ENCODE results near the gene HMCN2.

Gene HMCN2

GRCh38 chr9:130451509-130452388 lies 186.2 kb downstream of the HMCN2 start:
- Histone ChIP-seq H3K9ac (ENCODE audit: insufficient read length) (no peak overlapping the region), H3K36me3 (ENCODE audit: insufficient read depth, low read length) (peaks cover 12% of the 10 kb centered on the region; the same call in 1 of the 2 replicates), H3K4me3 (no peak overlapping the region), H3K27ac (no peak overlapping the region), H3K9me3 (ENCODE audit: low read depth, low read length) (no peaks in the 10 kb centered on the region)
- peak; percentile 73 for DNase-seq (ENCODE audit: low read depth, low spot score)
- no peak for TF ChIP-seq FOXP2 (optimal IDR thresholded peaks at IDR 0.05; ENCODE audit: control extremely low read depth, extremely low read length, insufficient read depth)
- TF ChIP-seq EZH2 (IDR thresholded peaks at IDR 0.05), result no peak
- peak; percentile 30; the same call in 1 of the 2 replicates for TF ChIP-seq POLR2AphosphoS5 (IDR thresholded peaks at IDR 0.05; ENCODE audit: borderline replicate concordance, low read depth, low read length)

GRCh38 chr9:130452835-130453234 lies 187.3 kb downstream of the HMCN2 start:
- Histone ChIP-seq H3K4me3 (no peak overlapping the region), H3K9ac (ENCODE audit: insufficient read length) (no peak overlapping the region), H3K9me3 (ENCODE audit: low read depth, low read length) (no peaks in the 10 kb centered on the region), H3K27ac (no peak overlapping the region), H3K36me3 (ENCODE audit: insufficient read depth, low read length) (peaks cover 12% of the 10 kb centered on the region; the same call in 1 of the 2 replicates)
- TF ChIP-seq POLR2AphosphoS5 (IDR thresholded peaks at IDR 0.05; ENCODE audit: borderline replicate concordance, low read depth, low read length) (no peak), EZH2 (IDR thresholded peaks at IDR 0.05) (no peak), FOXP2 (optimal IDR thresholded peaks at IDR 0.05; ENCODE audit: control extremely low read depth, extremely low read length, insufficient read depth) (no peak)
- DNase-seq (ENCODE audit: low read depth, low spot score), result no peak

- no peak overlapping the region for H3K9ac ChIP-seq (ENCODE audit: insufficient read length)
- H3K9me3 ChIP-seq (ENCODE audit: low read depth, low read length), result no peaks in the 10 kb centered on the region
- H3K27ac ChIP-seq, result no peak overlapping the region
- no peak overlapping the region for H3K4me3 ChIP-seq
- TF ChIP-seq FOXP2 (optimal IDR thresholded peaks at IDR 0.05; ENCODE audit: control extremely low read depth, extremely low read length, insufficient read depth), result no peak
- TF ChIP-seq EZH2 (IDR thresholded peaks at IDR 0.05), result no peak
- peaks cover 12% of the 10 kb centered on the region; the same call in 1 of the 2 replicates for H3K36me3 ChIP-seq (ENCODE audit: insufficient read depth, low read length)
- no peak for DNase-seq (ENCODE audit: low read depth, low spot score)
These were observed 187.9 kb downstream of the HMCN2 start for GRCh38 chr9:130453487-130453886.

GRCh38 chr9:130454096-130454811 lies 188.7 kb downstream of the HMCN2 start:
- H3K9ac ChIP-seq (ENCODE audit: insufficient read length), result no peak overlapping the region
- TF ChIP-seq FOXP2 (optimal IDR thresholded peaks at IDR 0.05; ENCODE audit: control extremely low read depth, extremely low read length, insufficient read depth), result no peak
- TF ChIP-seq EZH2 (IDR thresholded peaks at IDR 0.05), result no peak
- TF ChIP-seq POLR2AphosphoS5 (IDR thresholded peaks at IDR 0.05; ENCODE audit: borderline replicate concordance, low read depth, low read length), result no peak
- no peak overlapping the region for H3K27ac ChIP-seq

GRCh38 chr9:130454812-130455325 lies 189.3 kb downstream of the HMCN2 start:
- H3K27ac ChIP-seq, result no peak overlapping the region
- TF ChIP-seq EZH2 (IDR thresholded peaks at IDR 0.05), result no peak
- TF ChIP-seq POLR2AphosphoS5 (IDR thresholded peaks at IDR 0.05; ENCODE audit: borderline replicate concordance, low read depth, low read length), result no peak
- TF ChIP-seq FOXP2 (optimal IDR thresholded peaks at IDR 0.05; ENCODE audit: control extremely low read depth, extremely low read length, insufficient read depth), result no peak
- H3K9me3 ChIP-seq (ENCODE audit: low read depth, low read length), result no peaks in the 10 kb centered on the region
- no peak overlapping the region for H3K4me3 ChIP-seq
- DNase-seq (ENCODE audit: low read depth, low spot score), result no peak
- peaks cover 9% of the 10 kb centered on the region; the same call in 1 of the 2 replicates for H3K36me3 ChIP-seq (ENCODE audit: insufficient read depth, low read length)
- no peak overlapping the region for H3K9ac ChIP-seq (ENCODE audit: insufficient read length)

More at GRCh38 chr9:130454096-130454811, 188.7 kb downstream of the HMCN2 start:
- Histone ChIP-seq H3K36me3 (ENCODE audit: insufficient read depth, low read length) (peaks cover 9% of the 10 kb centered on the region; the same call in 1 of the 2 replicates), H3K4me3 (no peak overlapping the region), H3K9me3 (ENCODE audit: low read depth, low read length) (no peaks in the 10 kb centered on the region)
- no peak for DNase-seq (ENCODE audit: low read depth, low spot score)

GRCh38 chr9:130458027-130458803 lies 192.7 kb downstream of the HMCN2 start:
- Histone ChIP-seq H3K9me3 (ENCODE audit: low read depth, low read length) (no peaks in the 10 kb centered on the region), H3K36me3 (ENCODE audit: insufficient read depth, low read length) (no peaks in the 10 kb centered on the region; the same call in 1 of the 2 replicates), H3K4me3 (no peak overlapping the region), H3K9ac (ENCODE audit: insufficient read length) (no peak overlapping the region), H3K27ac (no peak overlapping the region)
- TF ChIP-seq POLR2AphosphoS5 (IDR thresholded peaks at IDR 0.05; ENCODE audit: borderline replicate concordance, low read depth, low read length) (no peak), EZH2 (IDR thresholded peaks at IDR 0.05) (no peak)
- no peak for DNase-seq (ENCODE audit: low read depth, low spot score)

- no peak for DNase-seq (ENCODE audit: low read depth, low spot score)
- TF ChIP-seq FOXP2 (optimal IDR thresholded peaks at IDR 0.05; ENCODE audit: control extremely low read depth, extremely low read length, insufficient read depth), result no peak
- TF ChIP-seq POLR2AphosphoS5 (IDR thresholded peaks at IDR 0.05; ENCODE audit: borderline replicate concordance, low read depth, low read length), result no peak
- no peak for TF ChIP-seq EZH2 (IDR thresholded peaks at IDR 0.05)
- Histone ChIP-seq H3K36me3 (ENCODE audit: insufficient read depth, low read length) (no peaks in the 10 kb centered on the region; the same call in 1 of the 2 replicates), H3K9ac (ENCODE audit: insufficient read length) (no peak overlapping the region), H3K27ac (no peak overlapping the region), H3K9me3 (ENCODE audit: low read depth, low read length) (no peaks in the 10 kb centered on the region), H3K4me3 (no peak overlapping the region)
These were observed 193.2 kb downstream of the HMCN2 start for GRCh38 chr9:130458804-130459067.

GRCh38 chr9:130459151-130459550 lies 193.6 kb downstream of the HMCN2 start:
- Histone ChIP-seq H3K9me3 (ENCODE audit: low read depth, low read length) (no peaks in the 10 kb centered on the region), H3K27ac (no peak overlapping the region), H3K36me3 (ENCODE audit: insufficient read depth, low read length) (peaks cover 3% of the 10 kb centered on the region; the same call in 1 of the 2 replicates), H3K4me3 (no peak overlapping the region), H3K9ac (ENCODE audit: insufficient read length) (no peak overlapping the region)
- no peak for DNase-seq (ENCODE audit: low read depth, low spot score)
- TF ChIP-seq POLR2AphosphoS5 (IDR thresholded peaks at IDR 0.05; ENCODE audit: borderline replicate concordance, low read depth, low read length), result no peak
- no peak for TF ChIP-seq FOXP2 (optimal IDR thresholded peaks at IDR 0.05; ENCODE audit: control extremely low read depth, extremely low read length, insufficient read depth)
- TF ChIP-seq EZH2 (IDR thresholded peaks at IDR 0.05), result no peak
